ENCODE data around the gene BAZ1B. TPM values are rescaled to one million over a fixed set of nuclear protein-coding genes. Genes with fewer than 3 reads are reported as not detected.

BAZ1B gene
- total and polyA plus RNA-seq, 2 of the 4 experiments (the other 2 are of a cell fraction), result 20.2 to 45.0 TPM

DNA sequence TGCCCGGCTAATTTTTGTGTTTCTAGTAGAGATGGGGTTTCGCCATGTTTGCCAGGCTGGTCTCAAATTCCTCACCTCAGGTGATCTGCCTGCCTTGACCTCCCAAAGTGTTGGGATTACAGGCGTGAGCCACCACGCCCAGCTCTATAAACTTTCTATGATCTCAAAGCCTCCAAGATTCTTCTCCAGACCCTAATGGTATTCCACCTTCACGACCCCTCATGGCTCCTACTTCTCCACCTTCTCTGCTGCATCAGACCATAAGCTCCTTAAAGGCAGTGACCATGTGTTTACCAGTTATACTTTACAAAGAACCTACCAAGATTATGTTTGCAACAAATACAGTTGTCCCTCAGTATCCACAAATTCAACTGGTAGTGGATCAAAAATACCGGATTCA, 10.1 kb upstream of the BAZ1B start:
- Histone ChIP-seq H2AFZ (replicated peaks; ENCODE audit: low read length, poor library complexity) (no peak overlapping the region), H3K9me3 (ENCODE audit: control insufficient read depth, insufficient read depth, low read length) (no peaks in the 10 kb centered on the region), H3K4me3 (ENCODE audit: insufficient read depth, low read depth, low read length) (no peak overlapping the region), H2BK5ac (ENCODE audit: low read depth, low read length, poor library complexity, severe bottlenecking) (no peak overlapping the region), H3K9ac (ENCODE audit: low read depth, low read length) (no peak overlapping the region), H2AK5ac (ENCODE audit: low read depth, low read length) (no peak overlapping the region), H2BK15ac (ENCODE audit: low read depth, low read length) (no peak overlapping the region), H4K8ac (ENCODE audit: low read depth in 2 of 2, low read length in 2 of 2) (no peak overlapping the region), H3K23ac (ENCODE audit: low read depth, low read length) (no peak overlapping the region), H3K36me3 (ENCODE audit: control insufficient read depth, insufficient read depth, low read length) (peaks cover 20% of the 10 kb centered on the region), H4K5ac (ENCODE audit: low read depth, low read length) (no peak overlapping the region), H3K4me2 (ENCODE audit: low read depth, low read length) (no peak overlapping the region), H3K27me3 (ENCODE audit: control insufficient read depth, insufficient read depth, low read length) (no peaks in the 10 kb centered on the region), H2BK120ac (ENCODE audit: low read depth, low read length) (no peak overlapping the region), H4K91ac (ENCODE audit: insufficient read depth, low read depth, low read length) (no peak overlapping the region), H3K4me1 (ENCODE audit: control insufficient read depth, insufficient read depth, low read length) (no peaks in the 10 kb centered on the region), H3K27ac (ENCODE audit: insufficient read depth, low read length) (no peak overlapping the region), H2AK9ac (replicated peaks; ENCODE audit: low read depth, low read length, poor library complexity) (no peak overlapping the region), H3K56ac (ENCODE audit: extremely low read depth, insufficient read depth, low read length) (no peak overlapping the region), H3K18ac (ENCODE audit: low read depth, low read length) (no peak overlapping the region), H2BK20ac (ENCODE audit: low read depth, low read length) (no peak overlapping the region), H4K20me1 (ENCODE audit: insufficient read depth, low read length) (no peaks in the 10 kb centered on the region), H3K4ac (ENCODE audit: low read depth, low read length) (no peak overlapping the region), H3K14ac (replicated peaks; ENCODE audit: low read depth, low read length) (no peak overlapping the region), H3K9me1 (ENCODE audit: insufficient read depth, low read length) (peaks cover 6% of the 10 kb centered on the region; the same call in 1 of the 2 replicates), H3K79me1 (ENCODE audit: low read depth in 1 of 2, low read length in 2 of 2) (0 out of 4 replicates have a peak, but pooled peaks cover 0 to 11% of the 10 kb centered on the region in 2 experiments)
- TF ChIP-seq MAFK (IDR thresholded peaks at IDR 0.05; ENCODE audit: low read depth, low read length), result no peak
- CTCF ChIA-PET, result no interaction called here
- WGBS, 2 experiments (ENCODE audit: extremely low coverage in 2 of 2, insufficient read length in 1 of 2), result 100% methylated on average over 2 of the region's 6 CpGs; no CpG with 5 or more reads in 1 of the 2 experiments
- dilution Hi-C loops (cut with HindIII; ENCODE audit: low sequenced_read_pairs, unreplicated experiment), result no loop called here
- in situ Hi-C loops (cut with MboI; ENCODE audit: low sequenced_read_pairs), result no loop called here
- DNase-seq (no peak), ATAC-seq (ENCODE audit: low read depth) (no peak)
- intact Hi-C loops (cut with micrococcal nuclease), result no loop called here
- BruUV-seq (replicated peaks), result no TSS peak
- POLR2A ChIA-PET (ENCODE audit: unreplicated experiment), result no interaction called here
